ENCODE measurements around the gene LIN28B. TPM values are rescaled to one million over a fixed set of nuclear protein-coding genes. Genes with fewer than 3 reads are reported as not detected.

LIN28B gene
- total RNA-seq, 2 donors from 2014 or later, result not detected

DNA sequence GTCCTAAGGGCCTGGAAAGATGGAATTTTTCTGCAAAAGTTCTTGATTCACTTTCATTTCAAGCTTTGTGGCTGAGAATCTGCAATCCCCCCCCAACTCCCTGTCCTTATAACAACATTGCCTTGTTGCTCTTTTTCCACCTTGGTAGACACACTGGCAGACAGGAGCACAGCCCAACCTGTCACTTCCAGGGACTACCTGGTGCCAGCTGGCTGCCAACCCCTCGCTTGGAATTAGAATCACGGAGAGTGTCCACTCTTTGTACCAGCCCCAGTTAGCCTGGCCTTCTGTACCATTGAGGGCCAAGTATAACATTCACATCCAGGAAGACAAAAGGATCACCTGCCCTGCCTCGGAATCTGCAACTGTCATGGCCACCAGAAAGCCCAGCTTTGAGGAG, 148.2 kb downstream of the LIN28B start:
- WGBS, 2 donors, result 71 to 90% methylated on average over 3 of the region's 3 CpGs
- DNase-seq (no peak), ATAC-seq (no peak)
- Histone ChIP-seq H3K4me3 (no peak overlapping the region), H3K27ac (no peak overlapping the region), H3K27me3 (no peaks in the 10 kb centered on the region), H3K4me1 (no peaks in the 10 kb centered on the region), H3K9me3 (no peaks in the 10 kb centered on the region), H3K36me3 (replicated peaks in 1 of 2; ENCODE audit: insufficient read depth in 1 of 2, low read depth in 2 of 2) (no peaks in the 10 kb centered on the region)
- TF ChIP-seq, protein P1, sequence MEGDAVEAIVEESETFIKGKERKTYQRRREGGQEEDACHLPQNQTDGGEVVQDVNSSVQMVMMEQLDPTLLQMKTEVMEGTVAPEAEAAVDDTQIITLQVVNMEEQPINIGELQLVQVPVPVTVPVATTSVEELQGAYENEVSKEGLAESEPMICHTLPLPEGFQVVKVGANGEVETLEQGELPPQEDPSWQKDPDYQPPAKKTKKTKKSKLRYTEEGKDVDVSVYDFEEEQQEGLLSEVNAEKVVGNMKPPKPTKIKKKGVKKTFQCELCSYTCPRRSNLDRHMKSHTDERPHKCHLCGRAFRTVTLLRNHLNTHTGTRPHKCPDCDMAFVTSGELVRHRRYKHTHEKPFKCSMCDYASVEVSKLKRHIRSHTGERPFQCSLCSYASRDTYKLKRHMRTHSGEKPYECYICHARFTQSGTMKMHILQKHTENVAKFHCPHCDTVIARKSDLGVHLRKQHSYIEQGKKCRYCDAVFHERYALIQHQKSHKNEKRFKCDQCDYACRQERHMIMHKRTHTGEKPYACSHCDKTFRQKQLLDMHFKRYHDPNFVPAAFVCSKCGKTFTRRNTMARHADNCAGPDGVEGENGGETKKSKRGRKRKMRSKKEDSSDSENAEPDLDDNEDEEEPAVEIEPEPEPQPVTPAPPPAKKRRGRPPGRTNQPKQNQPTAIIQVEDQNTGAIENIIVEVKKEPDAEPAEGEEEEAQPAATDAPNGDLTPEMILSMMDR (IDR thresholded peaks at IDR 0.05), result no peak
- TF ChIP-seq POLR2A (IDR thresholded peaks at IDR 0.05), result no peak
- intact Hi-C loops (cut with DNase I), result no loop called here

GRCh38 chr6:105106260-105106659, 149.4 kb downstream of the LIN28B start:
- WGBS, 2 donors, result 90 to 91% methylated on average over 8 of the region's 8 CpGs
- H3K27ac ChIP-seq, result no peak overlapping the region
- no peak for TF ChIP-seq POLR2A (IDR thresholded peaks at IDR 0.05)
- TF ChIP-seq, protein P1 (IDR thresholded peaks at IDR 0.05), result no peak
- no peak for DNase-seq
- intact Hi-C loops (cut with DNase I), result no loop called here
- H3K9me3 ChIP-seq, result no peaks in the 10 kb centered on the region
- no peak for ATAC-seq
- H3K4me3 ChIP-seq, result no peak overlapping the region
- H3K4me1 ChIP-seq, result no peaks in the 10 kb centered on the region
- no peaks in the 10 kb centered on the region for H3K27me3 ChIP-seq
- no peaks in the 10 kb centered on the region for H3K36me3 ChIP-seq (replicated peaks in 1 of 2; ENCODE audit: insufficient read depth in 1 of 2, low read depth in 2 of 2)

- no peaks in the 10 kb centered on the region for H3K4me1 ChIP-seq
- intact Hi-C loops (cut with DNase I), result no loop called here
- DNase-seq (no peak), ATAC-seq (no peak)
- no peaks in the 10 kb centered on the region for H3K36me3 ChIP-seq (replicated peaks in 1 of 2; ENCODE audit: insufficient read depth in 1 of 2, low read depth in 2 of 2)
- no peak overlapping the region for H3K27ac ChIP-seq
- no peak overlapping the region for H3K4me3 ChIP-seq
- H3K27me3 ChIP-seq, result no peaks in the 10 kb centered on the region
- TF ChIP-seq, protein P1 (IDR thresholded peaks at IDR 0.05), result no peak
- TF ChIP-seq POLR2A (IDR thresholded peaks at IDR 0.05), result no peak
- WGBS, 2 donors, result 26 to 30% methylated on average over 1 of the region's 1 CpG
- H3K9me3 ChIP-seq, result no peaks in the 10 kb centered on the region
Measured at GRCh38 chr6:105107207-105107606, 150.3 kb downstream of the LIN28B start.

DNA sequence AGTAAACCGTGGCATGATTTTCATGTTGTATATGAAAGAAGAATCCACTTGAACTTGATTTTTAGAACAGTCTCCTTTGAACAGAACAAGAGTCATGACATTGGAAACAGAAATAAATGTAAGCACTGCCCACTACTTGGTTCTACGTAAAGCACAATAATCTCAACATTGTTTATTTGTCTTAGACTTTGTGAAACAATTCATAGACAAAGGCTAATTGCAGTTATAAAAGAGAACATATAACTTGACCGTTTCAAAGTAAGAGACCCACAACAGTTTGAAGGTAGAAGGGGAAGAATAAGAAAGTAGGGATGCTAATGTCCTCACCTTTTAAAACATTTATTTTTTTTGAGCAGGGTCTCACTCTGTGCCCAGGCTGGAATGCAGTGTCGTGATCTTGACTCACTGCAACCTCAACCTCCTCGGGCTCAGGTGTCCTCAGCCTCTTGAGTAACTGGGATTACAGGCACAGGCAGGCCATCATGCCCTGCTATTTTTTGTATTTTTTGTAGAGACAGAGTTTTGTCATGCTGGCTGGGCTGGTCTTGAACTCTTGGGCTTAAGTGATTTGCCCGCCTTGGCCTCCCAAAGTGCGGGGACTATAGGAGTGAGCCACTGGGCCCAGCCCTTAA, 151.8 kb downstream of the LIN28B start:
- H3K27ac ChIP-seq, result no peak overlapping the region
- intact Hi-C loops (cut with DNase I), result no loop called here
- no peak for ATAC-seq

More for the DNA sequence above, 151.8 kb downstream of the LIN28B start:
- H3K4me3 ChIP-seq, result no peak overlapping the region
- no peaks in the 10 kb centered on the region for H3K9me3 ChIP-seq
- WGBS, 2 donors, result 75 to 86% methylated on average over 7 of the region's 7 CpGs
- DNase-seq, result no peak
- TF ChIP-seq, protein P1 (IDR thresholded peaks at IDR 0.05), result no peak
- no peak for TF ChIP-seq POLR2A (IDR thresholded peaks at IDR 0.05)
- no peaks in the 10 kb centered on the region for H3K4me1 ChIP-seq
- H3K27me3 ChIP-seq, result no peaks in the 10 kb centered on the region
- H3K36me3 ChIP-seq (replicated peaks in 1 of 2; ENCODE audit: insufficient read depth in 1 of 2, low read depth in 2 of 2), result no peaks in the 10 kb centered on the region
